ENCODE data around the gene ZBTB49. TPM values are rescaled to one million over a fixed set of nuclear protein-coding genes. Genes with fewer than 3 reads are reported as not detected.

ZBTB49 gene
- total RNA-seq, 1 donor from 2014 or later, result 9.7 TPM

DNA sequence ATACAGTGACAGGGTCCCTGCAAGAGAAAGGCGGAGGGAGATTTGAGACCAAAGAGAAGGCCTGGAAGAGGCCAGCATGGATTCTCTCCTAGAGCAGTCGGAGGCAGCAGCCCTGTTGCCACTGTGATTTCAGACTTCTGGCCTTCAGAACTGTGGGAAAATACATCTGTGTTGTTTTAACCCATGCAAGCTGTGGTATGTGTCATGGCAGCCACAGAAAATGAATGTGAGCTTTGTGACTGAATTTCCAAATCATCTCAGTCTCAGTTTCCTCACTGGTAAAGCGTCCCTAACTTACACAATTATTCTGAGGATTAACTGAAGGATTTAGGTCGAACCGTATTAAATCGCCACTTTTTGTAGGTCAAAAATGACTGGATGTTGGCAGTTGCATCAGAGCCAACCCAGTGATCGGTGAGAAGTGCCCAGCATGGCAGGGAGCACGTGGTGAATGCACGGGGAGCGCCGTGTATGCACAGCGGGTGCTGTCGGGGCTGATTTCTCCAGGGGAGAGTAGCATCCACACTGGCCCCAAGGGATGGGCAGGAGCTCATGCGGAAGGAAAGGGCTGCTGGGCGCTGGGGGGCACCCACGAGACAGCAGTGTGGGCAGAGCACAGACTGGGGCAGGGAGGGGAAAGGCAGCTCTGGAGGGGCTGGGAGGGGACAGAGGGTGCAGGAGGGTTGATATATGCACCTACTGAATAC lies 73.1 kb downstream of the ZBTB49 start:
- DNase-seq (ENCODE audit: extremely low spot score, unreplicated experiment), result no peak
- no peaks in the 10 kb centered on the region for H3K36me3 Mint-ChIP-seq
- H3K4me1 Mint-ChIP-seq (ENCODE audit: unreplicated experiment), result no peaks in the 10 kb centered on the region
- TF ChIP-seq, protein P1, sequence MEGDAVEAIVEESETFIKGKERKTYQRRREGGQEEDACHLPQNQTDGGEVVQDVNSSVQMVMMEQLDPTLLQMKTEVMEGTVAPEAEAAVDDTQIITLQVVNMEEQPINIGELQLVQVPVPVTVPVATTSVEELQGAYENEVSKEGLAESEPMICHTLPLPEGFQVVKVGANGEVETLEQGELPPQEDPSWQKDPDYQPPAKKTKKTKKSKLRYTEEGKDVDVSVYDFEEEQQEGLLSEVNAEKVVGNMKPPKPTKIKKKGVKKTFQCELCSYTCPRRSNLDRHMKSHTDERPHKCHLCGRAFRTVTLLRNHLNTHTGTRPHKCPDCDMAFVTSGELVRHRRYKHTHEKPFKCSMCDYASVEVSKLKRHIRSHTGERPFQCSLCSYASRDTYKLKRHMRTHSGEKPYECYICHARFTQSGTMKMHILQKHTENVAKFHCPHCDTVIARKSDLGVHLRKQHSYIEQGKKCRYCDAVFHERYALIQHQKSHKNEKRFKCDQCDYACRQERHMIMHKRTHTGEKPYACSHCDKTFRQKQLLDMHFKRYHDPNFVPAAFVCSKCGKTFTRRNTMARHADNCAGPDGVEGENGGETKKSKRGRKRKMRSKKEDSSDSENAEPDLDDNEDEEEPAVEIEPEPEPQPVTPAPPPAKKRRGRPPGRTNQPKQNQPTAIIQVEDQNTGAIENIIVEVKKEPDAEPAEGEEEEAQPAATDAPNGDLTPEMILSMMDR (conservative IDR thresholded peaks at IDR 0.05), result no peak
- H3K27me3 Mint-ChIP-seq, result peaks cover 17% of the 10 kb centered on the region
- peaks cover 12% of the 10 kb centered on the region for H3K9me3 Mint-ChIP-seq
- H3K27ac Mint-ChIP-seq, result no peak overlapping the region
- no peak overlapping the region for H3K4me3 Mint-ChIP-seq

DNA sequence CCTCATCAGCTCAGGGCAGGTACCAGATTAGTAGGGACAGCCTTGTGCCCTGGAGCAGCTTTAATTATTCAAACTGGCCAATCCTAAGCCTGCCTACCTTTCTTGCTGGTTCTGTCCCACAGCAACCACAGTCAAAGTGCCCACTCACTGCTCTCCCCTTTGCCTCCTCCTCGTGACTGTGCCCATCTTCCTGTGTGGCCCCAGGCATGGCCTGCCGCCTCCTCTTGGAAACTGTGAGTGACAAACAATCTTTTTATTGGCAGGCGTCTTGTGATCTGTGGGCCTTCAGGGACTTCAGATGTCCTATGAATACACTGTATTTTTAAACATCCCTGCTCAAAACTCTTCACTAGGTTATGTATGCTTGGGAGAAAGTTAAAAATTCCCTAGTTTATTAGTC lies 74.0 kb downstream of the ZBTB49 start:
- H3K4me3 Mint-ChIP-seq, result no peak overlapping the region
- no peaks in the 10 kb centered on the region for H3K4me1 Mint-ChIP-seq (ENCODE audit: unreplicated experiment)
- TF ChIP-seq, protein P1 (conservative IDR thresholded peaks at IDR 0.05), result no peak
- no peak for DNase-seq (ENCODE audit: extremely low spot score, unreplicated experiment)
- peaks cover 17% of the 10 kb centered on the region for H3K27me3 Mint-ChIP-seq
- no peak overlapping the region for H3K27ac Mint-ChIP-seq
- no peaks in the 10 kb centered on the region for H3K36me3 Mint-ChIP-seq
- H3K9me3 Mint-ChIP-seq, result peaks cover 12% of the 10 kb centered on the region

DNA sequence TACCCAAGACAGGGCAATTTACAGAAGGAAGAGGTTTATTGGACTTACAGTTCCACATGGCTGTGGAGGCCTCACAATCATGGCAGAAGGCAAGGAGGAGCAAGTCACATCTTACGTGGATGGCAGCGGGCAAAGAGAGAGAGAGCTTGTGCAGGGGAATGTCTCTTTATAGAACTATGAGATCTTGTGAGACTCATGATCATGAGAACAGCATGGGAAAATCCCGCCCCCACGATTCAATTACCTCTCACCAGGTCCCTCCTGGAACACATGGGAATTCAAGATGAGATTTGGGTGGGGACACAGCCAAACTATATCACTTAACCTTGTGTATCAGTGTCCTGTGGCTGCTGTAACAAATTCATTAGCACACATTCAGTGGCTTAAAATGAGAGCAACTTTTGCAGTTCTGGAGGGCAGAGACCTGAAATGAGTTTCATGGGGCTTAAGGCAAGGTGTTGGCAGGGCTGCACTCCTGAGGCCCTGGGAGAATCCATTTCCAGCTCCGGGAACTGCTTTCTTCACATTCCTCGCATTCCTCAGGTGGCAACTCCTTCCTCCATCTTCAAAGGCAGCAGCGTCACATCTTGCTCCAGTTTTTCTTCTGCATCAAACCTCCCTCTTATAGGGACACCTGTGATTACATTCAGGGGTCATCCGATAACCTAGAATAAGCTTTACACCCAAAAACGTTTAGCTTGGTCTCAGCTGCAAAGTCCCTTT lies 74.6 kb downstream of the ZBTB49 start:
- H3K4me1 Mint-ChIP-seq (ENCODE audit: unreplicated experiment), result no peaks in the 10 kb centered on the region
- H3K27me3 Mint-ChIP-seq, result peaks cover 16% of the 10 kb centered on the region
- H3K36me3 Mint-ChIP-seq, result no peaks in the 10 kb centered on the region
- no peak overlapping the region for H3K27ac Mint-ChIP-seq
- no peak overlapping the region for H3K4me3 Mint-ChIP-seq
- DNase-seq (ENCODE audit: extremely low spot score, unreplicated experiment), result no peak
- TF ChIP-seq, protein P1 (conservative IDR thresholded peaks at IDR 0.05), result no peak
- H3K9me3 Mint-ChIP-seq, result peaks cover 12% of the 10 kb centered on the region

DNA sequence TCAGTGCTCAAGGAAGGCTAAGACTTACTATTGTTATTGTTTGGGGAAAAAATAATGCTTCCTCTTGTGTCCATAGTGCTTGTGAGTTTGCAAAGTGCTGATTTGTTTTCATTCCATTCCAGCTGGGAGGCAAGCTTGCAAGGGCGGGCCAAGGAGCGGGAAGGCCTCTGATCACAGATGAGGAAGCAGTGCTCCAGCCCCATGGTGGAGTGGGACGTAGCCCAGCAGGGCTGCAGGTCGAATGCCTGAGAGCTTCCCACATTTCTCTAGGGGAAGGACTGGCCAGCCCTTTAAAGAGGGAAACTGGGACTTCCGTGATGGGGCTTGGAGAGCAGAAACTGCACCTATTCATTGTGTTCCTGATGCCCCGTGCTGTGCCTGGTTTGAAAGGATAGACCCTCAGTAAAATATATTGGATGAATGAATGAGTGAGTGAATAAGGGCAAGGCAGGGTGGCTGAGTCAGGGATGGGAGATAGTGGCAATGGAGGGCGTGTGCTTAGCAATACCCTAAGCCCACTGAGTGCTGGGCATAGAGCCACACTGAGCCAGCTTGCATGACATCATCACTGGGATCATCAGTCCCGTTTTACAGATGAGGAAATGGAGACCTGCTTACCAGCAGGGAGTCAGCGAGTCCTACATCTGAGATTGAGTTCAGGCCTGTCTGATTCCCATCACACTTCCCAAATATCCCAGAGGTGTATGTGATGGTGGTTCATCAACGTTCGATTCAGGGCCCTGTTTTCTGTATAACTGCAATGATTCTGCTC lies 78.9 kb downstream of the ZBTB49 start:
- H3K27me3 Mint-ChIP-seq, result peaks cover 8% of the 10 kb centered on the region
- H3K27ac Mint-ChIP-seq, result no peak overlapping the region
- no peak for DNase-seq (ENCODE audit: extremely low spot score, unreplicated experiment)
- TF ChIP-seq, protein P1 (conservative IDR thresholded peaks at IDR 0.05), result no peak
- H3K4me3 Mint-ChIP-seq, result no peak overlapping the region
- peaks cover 12% of the 10 kb centered on the region for H3K9me3 Mint-ChIP-seq
- no peaks in the 10 kb centered on the region for H3K36me3 Mint-ChIP-seq
- no peaks in the 10 kb centered on the region for H3K4me1 Mint-ChIP-seq (ENCODE audit: unreplicated experiment)

Other genes with a start within 250 kb of the ZBTB49 start
- gene OTOP1, start 63.3 kb upstream of the ZBTB49 start, total RNA-seq (ENCODE audit: low replicate concordance), result not detected in 2 replicates
- gene TMEM128, start 42.0 kb upstream of the ZBTB49 start, total RNA-seq (ENCODE audit: low replicate concordance), result 20.1 and 21.8 TPM in 2 replicates
- 12.4 and 18.6 TPM in 2 replicates for gene LYAR, start 97 bp upstream of the ZBTB49 start, total RNA-seq (ENCODE audit: low replicate concordance)
- gene NSG1, start 96.9 kb downstream of the ZBTB49 start, total RNA-seq (ENCODE audit: low replicate concordance), result 71.9 and 216 TPM in 2 replicates

Data from type B pancreatic cell (in vitro differentiated cells).